Measurements from ENCODE around the gene KLF16. TPM values are rescaled to one million over a fixed set of nuclear protein-coding genes. Genes with fewer than 3 reads are reported as not detected.

KLF16 gene
- total and polyA plus RNA-seq, 9 of the 15 experiments (the other 6 are each of a cell fraction or from before 2014, with no cell fraction given) = 0.04 to 60.4 (median 6.8) TPM

- no peak for TF ChIP-seq ZNF124 (CRISPR knock-in tag; IDR thresholded peaks at IDR 0.05)
- peak; percentile 80 for TF ChIP-seq ZFX (CRISPR knock-in tag; IDR thresholded peaks at IDR 0.05)
- no peak for TF ChIP-seq ZNF764 (CRISPR knock-in tag; IDR thresholded peaks at IDR 0.05; ENCODE audit: low read depth)
- TF ChIP-seq SIRT6 (IDR thresholded peaks at IDR 0.05; ENCODE audit: low read depth, low read length) = no peak
- no peak for TF ChIP-seq ZNF785 (CRISPR knock-in tag; IDR thresholded peaks at IDR 0.05)
- TF ChIP-seq RUNX1 (IDR thresholded peaks at IDR 0.05; ENCODE audit: low read depth) = no peak
- no peak for TF ChIP-seq TSHZ1 (CRISPR knock-in tag; IDR thresholded peaks at IDR 0.05)
- no peak for TF ChIP-seq RBM22 (IDR thresholded peaks at IDR 0.05; ENCODE audit: low read depth, low read length, poor library complexity, severe bottlenecking)
- TF ChIP-seq ASH1L (IDR thresholded peaks at IDR 0.05; ENCODE audit: borderline replicate concordance, low read depth, partially characterized antibody) = no peak
- TF ChIP-seq NR2F6 (CRISPR knock-in tag; IDR thresholded peaks at IDR 0.05) = 0 out of 2 replicates have a peak, but pooled peaks have one; percentile 47
- TF ChIP-seq ZNF561 (CRISPR knock-in tag; conservative IDR thresholded peaks at IDR 0.05) = no peak
- TF ChIP-seq TOE1 (IDR thresholded peaks at IDR 0.05; ENCODE audit: borderline replicate concordance) = peak; percentile 100
- no peak for TF ChIP-seq TOE1 (CRISPR knock-in tag; IDR thresholded peaks at IDR 0.05; ENCODE audit: borderline replicate concordance, low read depth)
- TF ChIP-seq NCOR1 (IDR thresholded peaks at IDR 0.05) = 0 out of 2 replicates have a peak, but pooled peaks have one; percentile 31
- peak; percentile 74; the same call in 1 of the 2 replicates for TF ChIP-seq KDM2B (CRISPR knock-in tag; IDR thresholded peaks at IDR 0.05)
- no peak for TF ChIP-seq ARID2 (IDR thresholded peaks at IDR 0.05)
- TF ChIP-seq LCOR (CRISPR knock-in tag; IDR thresholded peaks at IDR 0.05) = no peak
- TF ChIP-seq SIX5 (IDR thresholded peaks at IDR 0.05; ENCODE audit: borderline replicate concordance in 1 of 2, insufficient read depth in 1 of 2, low read depth in 1 of 2, low read length in 2 of 2) = no peak
- peak; percentile 55; the same call in 1 of the 2 replicates for TF ChIP-seq ATF7 (IDR thresholded peaks at IDR 0.05)
- no peak for TF ChIP-seq ZNF121 (CRISPR knock-in tag; conservative IDR thresholded peaks at IDR 0.05)
- TF ChIP-seq E2F5 (CRISPR knock-in tag; IDR thresholded peaks at IDR 0.05) = no peak
- TF ChIP-seq POLR2G (IDR thresholded peaks at IDR 0.05; ENCODE audit: low read depth, low read length) = peak; percentile 65; the same call in 1 of the 2 replicates
Measured at GRCh38 chr19:1853295-1854038, 9.9 kb downstream of the KLF16 start (continued).
